Effector memory CD8-positive, alpha-beta T cell (primary cell): ENCODE data around the gene MAPT.
"Not testable (repeated sequence)": the region's sequence is repeated elsewhere in the genome, so short reads cannot be mapped to it uniquely, and the experiment has no call there.

ENCODE experiments used
- ATAC-seq: fragments of 150-1000 bp; cut with Tn5 transposase; replicated peaks from 2 replicates; pipeline ENCODE4 v1.10.0; 2021; ENCODE audit warnings: mild to moderate bottlenecking, moderate library complexity
- DNase-seq, 3 experiments: peaks; one replicate each; pipeline ENCODE4 v3.0.0; 2021
- H3K27ac Mint-ChIP-seq, 2 donors: one replicate each; pipeline ENCODE4 v1.8.0; 2022; ENCODE audit warnings: mild to moderate bottlenecking in 2 of 2, mixed read lengths in 2 of 2, moderate library complexity in 2 of 2
- H3K27me3 Mint-ChIP-seq, 2 donors: one replicate each; pipeline ENCODE4 v1.8.0; 2022; ENCODE audit warnings: mixed read lengths in 2 of 2
- H3K36me3 Mint-ChIP-seq: one replicate; pipeline ENCODE4 v1.8.0; 2022; ENCODE audit warnings: mild to moderate bottlenecking, moderate library complexity, mixed read lengths; ENCODE audit not compliant: insufficient read depth
- H3K4me1 Mint-ChIP-seq, 2 donors: one replicate each; pipeline ENCODE4 v1.8.0; 2022; ENCODE audit warnings: low read depth in 2 of 2, mixed read lengths in 2 of 2
- H3K4me3 Mint-ChIP-seq, 2 donors: one replicate each; pipeline ENCODE4 v1.8.0; 2022; ENCODE audit warnings: mild to moderate bottlenecking in 2 of 2, mixed read lengths in 2 of 2, moderate library complexity in 2 of 2
- H3K9me3 Mint-ChIP-seq, 2 donors: one replicate each; pipeline ENCODE4 v1.8.0; 2022; ENCODE audit warnings: mixed read lengths in 2 of 2

MAPT gene

GRCh38 chr17:46003907-46004748, 109.8 kb downstream of the MAPT start:
- Mint-ChIP-seq H3K4me1 (peaks cover 0 to 3% of the 10 kb centered on the region in 2 donors), H3K27me3 (no peaks in the 10 kb centered on the region), H3K27ac (peak overlapping the region in 1 of 2 donors; percentile 41), H3K9me3 (no peaks in the 10 kb centered on the region), H3K4me3 (no peak overlapping the region), H3K36me3 (no peaks in the 10 kb centered on the region)
- ATAC-seq = no peak
- no peak for DNase-seq

GRCh38 chr17:46006082-46006481, 111.7 kb downstream of the MAPT start:
- not testable (repeated sequence) for ATAC-seq, H3K4me1 Mint-ChIP-seq, H3K4me3 Mint-ChIP-seq, DNase-seq, H3K9me3 Mint-ChIP-seq, H3K27me3 Mint-ChIP-seq, H3K36me3 Mint-ChIP-seq, H3K27ac Mint-ChIP-seq

- no peak overlapping the region for H3K4me3 Mint-ChIP-seq
- ATAC-seq (no peak), DNase-seq (no peak)
- no peak overlapping the region for H3K27ac Mint-ChIP-seq
- H3K27me3 Mint-ChIP-seq = peaks cover 0 to 9% of the 10 kb centered on the region in 2 donors
- H3K36me3 Mint-ChIP-seq = no peaks in the 10 kb centered on the region
- H3K4me1 Mint-ChIP-seq = no peaks in the 10 kb centered on the region
- no peaks in the 10 kb centered on the region for H3K9me3 Mint-ChIP-seq
These were observed 113.2 kb downstream of the MAPT start for GRCh38 chr17:46007461-46007965.

GRCh38 chr17:46008591-46008990, 114.2 kb downstream of the MAPT start:
- Mint-ChIP-seq H3K9me3 (no peaks in the 10 kb centered on the region), H3K36me3 (no peaks in the 10 kb centered on the region), H3K27me3 (peaks cover 0 to 9% of the 10 kb centered on the region in 2 donors), H3K4me3 (no peak overlapping the region), H3K4me1 (peaks cover 0 to 2% of the 10 kb centered on the region in 2 donors), H3K27ac (no peak overlapping the region)
- no peak for DNase-seq
- no peak for ATAC-seq

GRCh38 chr17:46009681-46010596, 115.6 kb downstream of the MAPT start:
- H3K4me3 Mint-ChIP-seq = no peak overlapping the region
- H3K4me1 Mint-ChIP-seq = peaks cover 0 to 2% of the 10 kb centered on the region in 2 donors
- ATAC-seq (no peak), DNase-seq (no peak)
- no peaks in the 10 kb centered on the region for H3K9me3 Mint-ChIP-seq
- H3K27me3 Mint-ChIP-seq = peaks cover 0 to 9% of the 10 kb centered on the region in 2 donors
- H3K36me3 Mint-ChIP-seq = no peaks in the 10 kb centered on the region
- H3K27ac Mint-ChIP-seq = no peak overlapping the region

DNA sequence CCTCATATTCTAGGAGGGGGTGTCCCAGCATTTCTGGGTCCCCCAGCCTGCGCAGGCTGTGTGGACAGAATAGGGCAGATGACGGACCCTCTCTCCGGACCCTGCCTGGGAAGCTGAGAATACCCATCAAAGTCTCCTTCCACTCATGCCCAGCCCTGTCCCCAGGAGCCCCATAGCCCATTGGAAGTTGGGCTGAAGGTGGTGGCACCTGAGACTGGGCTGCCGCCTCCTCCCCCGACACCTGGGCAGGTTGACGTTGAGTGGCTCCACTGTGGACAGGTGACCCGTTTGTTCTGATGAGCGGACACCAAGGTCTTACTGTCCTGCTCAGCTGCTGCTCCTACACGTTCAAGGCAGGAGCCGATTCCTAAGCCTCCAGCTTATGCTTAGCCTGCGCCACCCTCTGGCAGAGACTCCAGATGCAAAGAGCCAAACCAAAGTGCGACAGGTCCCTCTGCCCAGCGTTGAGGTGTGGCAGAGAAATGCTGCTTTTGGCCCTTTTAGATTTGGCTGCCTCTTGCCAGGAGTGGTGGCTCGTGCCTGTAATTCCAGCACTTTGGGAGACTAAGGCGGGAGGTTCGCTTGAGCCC, 116.3 kb downstream of the MAPT start:
- Mint-ChIP-seq H3K4me3 (no peak overlapping the region), H3K36me3 (no peaks in the 10 kb centered on the region), H3K27ac (no peak overlapping the region), H3K9me3 (no peaks in the 10 kb centered on the region), H3K4me1 (peaks cover 0 to 2% of the 10 kb centered on the region in 2 donors), H3K27me3 (peaks cover 0 to 9% of the 10 kb centered on the region in 2 donors)
- DNase-seq (no peak), ATAC-seq (no peak)

DNA sequence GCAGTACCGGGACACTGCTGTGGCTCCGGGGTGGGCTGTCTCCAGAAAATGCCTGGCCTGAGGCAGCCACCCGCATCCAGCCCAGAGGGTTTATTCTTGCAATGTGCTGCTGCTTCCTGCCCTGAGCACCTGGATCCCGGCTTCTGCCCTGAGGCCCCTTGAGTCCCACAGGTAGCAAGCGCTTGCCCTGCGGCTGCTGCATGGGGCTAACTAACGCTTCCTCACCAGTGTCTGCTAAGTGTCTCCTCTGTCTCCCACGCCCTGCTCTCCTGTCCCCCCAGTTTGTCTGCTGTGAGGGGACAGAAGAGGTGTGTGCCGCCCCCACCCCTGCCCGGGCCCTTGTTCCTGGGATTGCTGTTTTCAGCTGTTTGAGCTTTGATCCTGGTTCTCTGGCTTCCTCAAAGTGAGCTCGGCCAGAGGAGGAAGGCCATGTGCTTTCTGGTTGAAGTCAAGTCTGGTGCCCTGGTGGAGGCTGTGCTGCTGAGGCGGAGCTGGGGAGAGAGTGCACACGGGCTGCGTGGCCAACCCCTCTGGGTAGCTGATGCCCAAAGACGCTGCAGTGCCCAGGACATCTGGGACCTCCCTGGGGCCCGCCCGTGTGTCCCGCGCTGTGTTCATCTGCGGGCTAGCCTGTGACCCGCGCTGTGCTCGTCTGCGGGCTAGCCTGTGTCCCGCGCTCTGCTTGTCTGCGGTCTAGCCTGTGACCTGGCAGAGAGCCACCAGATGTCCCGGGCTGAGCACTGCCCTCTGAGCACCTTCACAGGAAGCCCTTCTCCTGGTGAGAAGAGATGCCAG, 117.6 kb downstream of the MAPT start:
- DNase-seq (no peak), ATAC-seq (no peak)
- peaks cover 0 to 9% of the 10 kb centered on the region in 2 donors for H3K27me3 Mint-ChIP-seq
- no peaks in the 10 kb centered on the region for H3K9me3 Mint-ChIP-seq
- peak overlapping the region in 1 of 2 donors; percentile 89 for H3K27ac Mint-ChIP-seq
- peaks cover 0 to 2% of the 10 kb centered on the region in 2 donors for H3K4me1 Mint-ChIP-seq
- no peaks in the 10 kb centered on the region for H3K36me3 Mint-ChIP-seq
- H3K4me3 Mint-ChIP-seq = no peak overlapping the region

DNA sequence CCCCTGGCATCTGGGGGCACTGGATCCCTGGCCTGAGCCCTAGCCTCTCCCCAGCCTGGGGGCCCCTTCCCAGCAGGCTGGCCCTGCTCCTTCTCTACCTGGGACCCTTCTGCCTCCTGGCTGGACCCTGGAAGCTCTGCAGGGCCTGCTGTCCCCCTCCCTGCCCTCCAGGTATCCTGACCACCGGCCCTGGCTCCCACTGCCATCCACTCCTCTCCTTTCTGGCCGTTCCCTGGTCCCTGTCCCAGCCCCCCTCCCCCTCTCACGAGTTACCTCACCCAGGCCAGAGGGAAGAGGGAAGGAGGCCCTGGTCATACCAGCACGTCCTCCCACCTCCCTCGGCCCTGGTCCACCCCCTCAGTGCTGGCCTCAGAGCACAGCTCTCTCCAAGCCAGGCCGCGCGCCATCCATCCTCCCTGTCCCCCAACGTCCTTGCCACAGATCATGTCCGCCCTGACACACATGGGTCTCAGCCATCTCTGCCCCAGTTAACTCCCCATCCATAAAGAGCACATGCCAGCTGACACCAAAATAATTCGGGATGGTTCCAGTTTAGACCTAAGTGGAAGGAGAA, 118.2 kb downstream of the MAPT start:
- H3K4me1 Mint-ChIP-seq = peaks cover under 1 to 2% of the 10 kb centered on the region in 2 donors
- no peak overlapping the region for H3K4me3 Mint-ChIP-seq
- ATAC-seq = no peak
- no peak for DNase-seq
- H3K9me3 Mint-ChIP-seq = no peaks in the 10 kb centered on the region
- H3K27me3 Mint-ChIP-seq = peaks cover 0 to 9% of the 10 kb centered on the region in 2 donors
- H3K27ac Mint-ChIP-seq = peak overlapping the region in 1 of 2 donors; percentile 89
- no peaks in the 10 kb centered on the region for H3K36me3 Mint-ChIP-seq

GRCh38 chr17:46013127-46013501, 118.8 kb downstream of the MAPT start:
- DNase-seq = no peak
- peaks cover 0 to 9% of the 10 kb centered on the region in 2 donors for H3K27me3 Mint-ChIP-seq
- peaks cover 2 to 5% of the 10 kb centered on the region in 2 donors for H3K4me1 Mint-ChIP-seq
- peak overlapping the region in 1 of 2 donors; percentile 89 for H3K27ac Mint-ChIP-seq
- no peaks in the 10 kb centered on the region for H3K36me3 Mint-ChIP-seq
- H3K4me3 Mint-ChIP-seq = no peak overlapping the region
- H3K9me3 Mint-ChIP-seq = no peaks in the 10 kb centered on the region
- no peak for ATAC-seq

DNA sequence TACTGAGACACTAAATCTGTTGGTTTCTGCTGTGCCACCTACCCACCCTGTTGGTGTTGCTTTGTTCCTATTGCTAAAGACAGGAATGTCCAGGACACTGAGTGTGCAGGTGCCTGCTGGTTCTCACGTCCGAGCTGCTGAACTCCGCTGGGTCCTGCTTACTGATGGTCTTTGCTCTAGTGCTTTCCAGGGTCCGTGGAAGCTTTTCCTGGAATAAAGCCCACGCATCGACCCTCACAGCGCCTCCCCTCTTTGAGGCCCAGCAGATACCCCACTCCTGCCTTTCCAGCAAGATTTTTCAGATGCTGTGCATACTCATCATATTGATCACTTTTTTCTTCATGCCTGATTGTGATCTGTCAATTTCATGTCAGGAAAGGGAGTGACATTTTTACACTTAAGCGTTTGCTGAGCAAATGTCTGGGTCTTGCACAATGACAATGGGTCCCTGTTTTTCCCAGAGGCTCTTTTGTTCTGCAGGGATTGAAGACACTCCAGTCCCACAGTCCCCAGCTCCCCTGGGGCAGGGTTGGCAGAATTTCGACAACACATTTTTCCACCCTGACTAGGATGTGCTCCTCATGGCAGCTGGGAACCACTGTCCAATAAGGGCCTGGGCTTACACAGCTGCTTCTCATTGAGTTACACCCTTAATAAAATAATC, 119.3 kb downstream of the MAPT start:
- H3K27me3 Mint-ChIP-seq = peaks cover 0 to 9% of the 10 kb centered on the region in 2 donors
- DNase-seq = no peak
- no peak overlapping the region for H3K4me3 Mint-ChIP-seq
- ATAC-seq = no peak
- no peak overlapping the region for H3K27ac Mint-ChIP-seq
- no peaks in the 10 kb centered on the region for H3K36me3 Mint-ChIP-seq
- H3K4me1 Mint-ChIP-seq = peaks cover 8 to 11% of the 10 kb centered on the region in 2 donors
- no peaks in the 10 kb centered on the region for H3K9me3 Mint-ChIP-seq

DNA sequence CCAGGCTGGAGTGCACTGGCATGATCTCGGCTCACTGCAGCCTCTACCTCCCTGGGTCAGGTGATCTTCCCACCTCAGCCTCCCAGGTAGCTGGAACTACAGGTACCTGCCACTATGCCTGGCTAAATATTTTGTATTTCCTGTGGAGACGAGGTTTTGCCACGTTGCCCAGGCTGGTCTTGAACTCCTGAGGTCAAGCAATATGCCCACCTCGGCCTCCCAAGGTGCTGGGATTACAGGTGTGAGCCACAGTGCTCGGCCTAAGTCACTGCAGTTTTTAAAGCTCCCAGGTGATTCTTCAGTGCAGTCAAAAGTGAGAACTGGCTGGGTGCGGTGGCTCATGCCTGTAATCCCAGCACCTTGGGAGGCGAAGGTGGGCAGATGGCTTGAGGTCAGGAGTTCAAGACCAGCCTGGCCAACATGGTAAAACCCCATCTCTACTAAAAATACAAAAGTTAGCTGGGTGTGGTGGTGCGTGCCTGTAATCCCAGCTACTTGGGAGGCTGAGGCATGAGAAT, 125.1 kb downstream of the MAPT start:
- H3K36me3 Mint-ChIP-seq, H3K9me3 Mint-ChIP-seq, H3K27me3 Mint-ChIP-seq, ATAC-seq, DNase-seq: not testable (repeated sequence)
- Mint-ChIP-seq H3K4me1 (peaks cover 24 to 29% of the 10 kb centered on the region in 2 donors), H3K27ac (peak overlapping the region; percentile 97 to 98), H3K4me3 (peak overlapping the region in 1 of 2 donors; percentile 65)
